Astrocyte (in vitro differentiated cells and primary cell): Measurements from ENCODE around the gene LECT2. TPM values are rescaled to one million over a fixed set of nuclear protein-coding genes. Genes with fewer than 3 reads are reported as not detected.

Experiments used
- DNase-seq: peaks from one replicate; pipeline ENCODE4 v3.0.0-alpha.2; 2010; ENCODE audit warnings: low read depth
- FAIRE-seq: peaks from 2 replicates; lab custom pipeline; 2011; peaks lifted over from hg19 to GRCh38; lab: Jason Lieb, UNC
- H2AFZ ChIP-seq: 2 replicates; pipeline ENCODE4 v1.6.0; 2012; ENCODE audit warnings: low read depth, low read length, inconsistent platforms
- H3K27ac ChIP-seq: 2 replicates; pipeline ENCODE4 v1.5.1; 2011; ENCODE audit warnings: low read depth, low read length, inconsistent platforms
- H3K27me3 ChIP-seq: 2 replicates; pipeline ENCODE4 v1.6.0; 2011; ENCODE audit warnings: low read length, inconsistent platforms; ENCODE audit not compliant: insufficient read depth
- H3K36me3 ChIP-seq: 2 replicates; pipeline ENCODE4 v1.5.1; 2011; ENCODE audit warnings: low read length, inconsistent platforms; ENCODE audit not compliant: insufficient read depth
- H3K4me1 ChIP-seq: 2 replicates; pipeline ENCODE4 v1.5.1; 2011; ENCODE audit warnings: low read length, inconsistent platforms; ENCODE audit not compliant: insufficient read depth
- H3K4me2 ChIP-seq: 2 replicates; pipeline ENCODE4 v1.6.0; 2012; ENCODE audit warnings: low read length, inconsistent platforms
- H3K4me3 ChIP-seq: 2 replicates; pipeline ENCODE4 v1.5.1; 2011; ENCODE audit warnings: low read depth, mild to moderate bottlenecking, low read length, inconsistent platforms; ENCODE audit not compliant: insufficient read depth
- H3K79me2 ChIP-seq: 2 replicates; pipeline ENCODE4 v1.6.0; 2012; ENCODE audit warnings: mild to moderate bottlenecking, low read length, inconsistent platforms; ENCODE audit not compliant: insufficient read depth
- H3K9ac ChIP-seq: 2 replicates; pipeline ENCODE4 v1.6.0; 2012; ENCODE audit warnings: mild to moderate bottlenecking, low read length, inconsistent platforms
- H3K9me3 ChIP-seq: 2 replicates; pipeline ENCODE4 v1.5.1; 2012; ENCODE audit warnings: low read depth, mild to moderate bottlenecking, low read length, inconsistent platforms; ENCODE audit not compliant: insufficient read depth
- H4K20me1 ChIP-seq: 2 replicates; pipeline ENCODE4 v1.6.0; 2012; ENCODE audit warnings: low read length, inconsistent platforms; ENCODE audit not compliant: insufficient read depth
- H3K27ac Mint-ChIP-seq: one replicate; pipeline ENCODE4 v1.8.0; 2021; ENCODE audit warnings: mild to moderate bottlenecking, mixed read lengths; ENCODE audit not compliant: unreplicated experiment
- H3K27me3 Mint-ChIP-seq: one replicate; pipeline ENCODE4 v1.8.0; 2021; ENCODE audit warnings: low read depth, mixed read lengths; ENCODE audit not compliant: unreplicated experiment
- H3K36me3 Mint-ChIP-seq: one replicate; pipeline ENCODE4 v1.8.0; 2021; ENCODE audit warnings: low read depth, mixed read lengths; ENCODE audit not compliant: unreplicated experiment
- H3K4me1 Mint-ChIP-seq: one replicate; pipeline ENCODE4 v1.8.0; 2021; ENCODE audit warnings: low read depth, mixed read lengths; ENCODE audit not compliant: unreplicated experiment
- H3K4me3 Mint-ChIP-seq: one replicate; pipeline ENCODE4 v1.8.0; 2021; ENCODE audit warnings: mild to moderate bottlenecking, moderate library complexity, mixed read lengths; ENCODE audit not compliant: unreplicated experiment
- H3K9me3 Mint-ChIP-seq: one replicate; pipeline ENCODE4 v1.8.0; 2021; ENCODE audit warnings: mild to moderate bottlenecking, mixed read lengths; ENCODE audit not compliant: unreplicated experiment
- CTCF ChIP-seq: IDR thresholded peaks from 2 replicates; pipeline ENCODE4 v1.5.1; 2011; ENCODE audit warnings: low read depth, mild to moderate bottlenecking, inconsistent platforms, low read length, moderate library complexity; ENCODE audit not compliant: insufficient read depth
- EZH2 ChIP-seq: IDR thresholded peaks from 2 replicates; pipeline ENCODE4 v1.6.1; 2012; ENCODE audit warnings: mild to moderate bottlenecking, low read length, inconsistent platforms; ENCODE audit not compliant: insufficient read depth
- total RNA-seq: library from RNA; stranded (reverse); gene quantifications from 2 replicates; pipeline ENCODE4 v1.2.1, GENCODE V29; 2021

LECT2 gene
- total RNA-seq, 1 donor from 2014 or later: not detected

DNA sequence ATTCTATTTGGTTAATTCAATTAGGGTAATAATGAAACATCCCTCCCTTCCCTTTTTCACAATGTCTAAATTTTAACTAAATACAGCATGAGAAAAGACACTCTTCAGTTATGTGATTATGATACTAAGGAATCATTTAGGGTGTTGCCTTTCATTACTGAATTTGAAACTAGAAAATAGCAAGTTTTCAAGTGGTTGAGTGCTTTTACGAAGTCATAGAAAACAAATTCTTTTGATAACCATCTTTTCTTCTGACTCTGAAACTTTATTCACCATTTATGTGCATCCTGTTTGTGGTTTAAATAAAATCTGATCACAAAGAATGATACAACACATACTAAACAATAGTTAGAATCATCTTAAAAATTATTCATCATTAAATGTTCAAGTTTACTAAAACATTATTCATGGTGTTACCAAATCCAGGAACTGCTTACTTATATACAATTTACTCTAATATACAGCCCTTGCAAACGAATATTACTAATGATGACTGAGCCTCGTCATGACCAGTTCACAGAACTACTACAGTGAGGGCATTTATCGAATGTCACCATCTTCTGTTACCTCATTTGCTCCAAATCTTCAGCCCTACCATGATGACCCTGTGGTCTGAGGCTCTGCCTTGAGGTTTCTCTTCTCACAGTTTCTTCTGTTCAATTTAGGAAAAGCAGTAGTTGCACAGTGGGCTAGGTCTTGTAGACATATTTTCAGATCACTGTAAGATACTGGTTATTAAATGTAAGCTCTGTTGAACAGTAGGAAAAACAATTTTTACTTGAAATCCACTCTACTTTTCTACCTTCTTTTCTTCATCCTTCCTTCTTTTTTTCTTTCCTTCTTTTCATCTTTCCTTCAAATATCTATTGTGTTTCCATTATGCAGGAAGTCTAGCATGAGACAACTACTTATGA lies 40.8 kb downstream of the LECT2 start:
- no peak for TF ChIP-seq CTCF
- no peak for TF ChIP-seq EZH2
- Histone ChIP-seq H2AFZ (no peak overlapping the region), H3K4me2 (no peak overlapping the region), H3K36me3 (no peaks in the 10 kb centered on the region), H3K27ac (no peak overlapping the region), H3K4me3 (no peak overlapping the region), H3K79me2 (no peaks in the 10 kb centered on the region), H3K4me1 (no peaks in the 10 kb centered on the region), H4K20me1 (no peaks in the 10 kb centered on the region), H3K9me3 (no peaks in the 10 kb centered on the region), H3K9ac (no peak overlapping the region), H3K27me3 (peaks cover 60% of the 10 kb centered on the region)
- Mint-ChIP-seq H3K9me3 (peaks cover 3% of the 10 kb centered on the region), H3K27ac (no peak overlapping the region), H3K36me3 (no peaks in the 10 kb centered on the region), H3K4me3 (no peak overlapping the region), H3K27me3 (peaks cover 83% of the 10 kb centered on the region), H3K4me1 (no peaks in the 10 kb centered on the region)
- DNase-seq: no peak
- no peak for FAIRE-seq

DNA sequence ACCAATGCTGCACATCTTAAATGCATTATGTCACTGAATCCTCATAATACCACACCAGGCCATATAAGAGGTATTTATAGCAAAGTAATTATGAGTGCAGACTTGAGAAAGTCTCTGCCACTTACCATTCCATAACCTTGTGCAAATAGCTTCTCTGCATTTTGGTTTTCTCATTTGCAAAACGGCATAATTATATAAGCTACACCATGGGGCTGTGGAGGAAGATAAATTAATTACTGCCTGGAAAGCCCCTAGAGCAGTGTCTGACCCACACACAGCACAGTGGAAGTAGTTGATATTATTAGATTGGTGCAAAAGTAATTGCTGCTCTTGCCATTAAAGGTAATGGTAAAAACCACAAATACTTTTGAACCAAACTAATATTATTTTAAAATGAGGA lies 49.6 kb downstream of the LECT2 start:
- no peaks in the 10 kb centered on the region for H4K20me1 ChIP-seq
- H3K4me3 Mint-ChIP-seq: no peak overlapping the region
- FAIRE-seq: no peak
- H3K9me3 ChIP-seq: no peaks in the 10 kb centered on the region
- H3K4me3 ChIP-seq: no peak overlapping the region
- no peaks in the 10 kb centered on the region for H3K79me2 ChIP-seq
- no peak overlapping the region for H3K27ac Mint-ChIP-seq
- no peak overlapping the region for H3K9ac ChIP-seq
- peaks cover 27% of the 10 kb centered on the region for H3K27me3 ChIP-seq
- H3K9me3 Mint-ChIP-seq: peaks cover 3% of the 10 kb centered on the region
- H3K4me2 ChIP-seq: no peak overlapping the region
- no peak overlapping the region for H3K27ac ChIP-seq
- H3K36me3 ChIP-seq: no peaks in the 10 kb centered on the region
- no peaks in the 10 kb centered on the region for H3K4me1 Mint-ChIP-seq
- no peak overlapping the region for H2AFZ ChIP-seq
- TF ChIP-seq CTCF (no peak), EZH2 (no peak)
- no peak for DNase-seq
- no peaks in the 10 kb centered on the region for H3K36me3 Mint-ChIP-seq
- peaks cover 47% of the 10 kb centered on the region for H3K27me3 Mint-ChIP-seq
- no peaks in the 10 kb centered on the region for H3K4me1 ChIP-seq

- H3K27ac Mint-ChIP-seq: no peak overlapping the region
- Histone ChIP-seq H3K4me2 (no peak overlapping the region), H3K9ac (no peak overlapping the region), H4K20me1 (no peaks in the 10 kb centered on the region), H3K79me2 (no peaks in the 10 kb centered on the region), H3K9me3 (no peaks in the 10 kb centered on the region), H3K27ac (no peak overlapping the region), H3K27me3 (peaks cover 16% of the 10 kb centered on the region), H3K4me3 (no peak overlapping the region), H3K4me1 (no peaks in the 10 kb centered on the region), H2AFZ (no peak overlapping the region), H3K36me3 (no peaks in the 10 kb centered on the region)
- FAIRE-seq (no peak), DNase-seq (no peak)
- no peaks in the 10 kb centered on the region for H3K4me1 Mint-ChIP-seq
- H3K9me3 Mint-ChIP-seq: no peaks in the 10 kb centered on the region
- no peak for TF ChIP-seq EZH2
- TF ChIP-seq CTCF: no peak
- no peaks in the 10 kb centered on the region for H3K36me3 Mint-ChIP-seq
- no peak overlapping the region for H3K4me3 Mint-ChIP-seq
- H3K27me3 Mint-ChIP-seq: peaks cover 48% of the 10 kb centered on the region
Measured at GRCh38 chr5:135901633-135902032, 53.1 kb downstream of the LECT2 start.
